ENCODE measurements around the gene MAPK7.

DNA sequence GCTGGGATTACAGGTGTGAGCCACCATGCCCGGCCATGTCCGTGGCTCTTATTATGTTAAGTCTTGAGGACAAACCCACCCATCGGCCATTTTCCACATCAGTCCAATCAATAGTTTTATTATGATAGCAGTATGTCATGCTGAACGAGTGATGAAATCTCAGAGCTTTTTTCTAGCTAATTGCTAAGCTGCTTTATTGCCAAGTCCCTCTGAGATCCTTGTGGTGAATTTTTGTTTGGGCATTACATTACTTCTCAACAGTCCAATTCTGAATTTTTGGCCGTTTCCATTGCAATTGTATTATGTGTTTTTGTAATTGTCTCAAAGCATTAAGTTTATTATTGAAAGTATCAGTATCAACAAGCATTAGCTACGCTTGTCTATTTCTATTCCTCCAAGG lies 43.6 kb downstream of the MAPK7 start:
- TF ChIP-seq CTCF (conservative IDR thresholded peaks at IDR 0.05) = no peak
- TF ChIP-seq EZH2 (IDR thresholded peaks at IDR 0.05; ENCODE audit: low read depth) = no peak
